ENCODE data around the gene TBC1D9B.

Gene TBC1D9B

GRCh38 chr5:179868541-179868940 lies 39.2 kb downstream of the TBC1D9B start:
- no peak for DNase-seq

- DNase-seq, result no peak
These were observed 40.2 kb downstream of the TBC1D9B start for GRCh38 chr5:179867476-179867875.

- no peak for DNase-seq
These were observed 40.6 kb downstream of the TBC1D9B start for GRCh38 chr5:179867079-179867465.

GRCh38 chr5:179866241-179867078 lies 41.2 kb downstream of the TBC1D9B start:
- DNase-seq, result no peak

GRCh38 chr5:179865491-179866240 lies 42.0 kb downstream of the TBC1D9B start:
- DNase-seq, result peak in 1 of 2 donors; percentile 43

GRCh38 chr5:179864686-179865085 lies 43.0 kb downstream of the TBC1D9B start:
- no peak for DNase-seq

GRCh38 chr5:179863449-179864085 lies 44.1 kb downstream of the TBC1D9B start:
- DNase-seq, result no peak

- DNase-seq, result no peak
These were observed 44.8 kb downstream of the TBC1D9B start for GRCh38 chr5:179862891-179863290.

GRCh38 chr5:179862296-179862695 lies 45.4 kb downstream of the TBC1D9B start:
- DNase-seq, result no peak

GRCh38 chr5:179860301-179860700 lies 47.4 kb downstream of the TBC1D9B start:
- no peak for DNase-seq

- peak; percentile 95 to 98 for DNase-seq
These were observed 48.9 kb downstream of the TBC1D9B start, which contains the start of gene MRNIP for GRCh38 chr5:179858586-179859427. MRNIP (minus strand) TSS chr5:179858817; CDS start chr5:179858796, 21 bp downstream.

- peak in 1 of 2 donors; percentile 66 for DNase-seq
These were observed 49.5 kb downstream of the TBC1D9B start for GRCh38 chr5:179858241-179858585.

- no peak for DNase-seq
These were observed 53.3 kb downstream of the TBC1D9B start for GRCh38 chr5:179854356-179854755.

- no peak for DNase-seq
These were observed 54.6 kb downstream of the TBC1D9B start for GRCh38 chr5:179852993-179853547.

- no peak for DNase-seq
These were observed 66.1 kb downstream of the TBC1D9B start for GRCh38 chr5:179841621-179842020.

GRCh38 chr5:179840766-179841165 lies 66.9 kb downstream of the TBC1D9B start:
- DNase-seq, result no peak

GRCh38 chr5:179840321-179840720 lies 67.4 kb downstream of the TBC1D9B start:
- no peak for DNase-seq

GRCh38 chr5:179839328-179840256 lies 68.1 kb downstream of the TBC1D9B start:
- DNase-seq, result no peak

- DNase-seq, result no peak
These were observed 70.4 kb downstream of the TBC1D9B start for GRCh38 chr5:179837076-179838011.

Data from hippocampal formation (tissue), 2 donors.